Neural crest cell (in vitro differentiated cells): ENCODE data around the gene TMEM79. TPM values are rescaled to one million over a fixed set of nuclear protein-coding genes. Genes with fewer than 3 reads are reported as not detected.

Experiments
- DNase-seq: peaks from one replicate; pipeline ENCODE4 v3.0.0; 2021; ENCODE audit warnings: low read depth, mixed read lengths, low spot score
- H3K27ac Mint-ChIP-seq: one replicate; pipeline ENCODE4 v1.8.0; 2021; ENCODE audit warnings: mild to moderate bottlenecking, mixed read lengths; ENCODE audit not compliant: unreplicated experiment
- H3K27me3 Mint-ChIP-seq: 2 replicates; pipeline ENCODE4 v1.8.0; 2021; ENCODE audit warnings: low read depth, mild to moderate bottlenecking, mixed read lengths
- H3K36me3 Mint-ChIP-seq: 2 replicates; pipeline ENCODE4 v1.8.0; 2021; ENCODE audit warnings: low read depth, mild to moderate bottlenecking, mixed read lengths
- H3K4me1 Mint-ChIP-seq: 2 replicates; pipeline ENCODE4 v1.8.0; 2021; ENCODE audit warnings: mixed read lengths
- H3K4me3 Mint-ChIP-seq: one replicate; pipeline ENCODE4 v1.8.0; 2021; ENCODE audit warnings: mild to moderate bottlenecking, mixed read lengths
- H3K9me3 Mint-ChIP-seq: 2 replicates; pipeline ENCODE4 v1.8.0; 2021; ENCODE audit warnings: mixed read lengths
- total RNA-seq: library from RNA; stranded (reverse); gene quantifications from 2 replicates; pipeline ENCODE4 v1.2.1, GENCODE V29; 2021
- TF ChIP-seq, protein P1 (sequence below): fragments of 200-600 bp; sonication (generic); conservative IDR thresholded peaks from 2 replicates; pipeline ENCODE4 v1.5.0; 2021; ENCODE audit warnings: antibody characterized with exemption, mild to moderate bottlenecking

The TMEM79 gene
- total RNA-seq, 1 donor from 2014 or later = 4.6 TPM

DNA sequence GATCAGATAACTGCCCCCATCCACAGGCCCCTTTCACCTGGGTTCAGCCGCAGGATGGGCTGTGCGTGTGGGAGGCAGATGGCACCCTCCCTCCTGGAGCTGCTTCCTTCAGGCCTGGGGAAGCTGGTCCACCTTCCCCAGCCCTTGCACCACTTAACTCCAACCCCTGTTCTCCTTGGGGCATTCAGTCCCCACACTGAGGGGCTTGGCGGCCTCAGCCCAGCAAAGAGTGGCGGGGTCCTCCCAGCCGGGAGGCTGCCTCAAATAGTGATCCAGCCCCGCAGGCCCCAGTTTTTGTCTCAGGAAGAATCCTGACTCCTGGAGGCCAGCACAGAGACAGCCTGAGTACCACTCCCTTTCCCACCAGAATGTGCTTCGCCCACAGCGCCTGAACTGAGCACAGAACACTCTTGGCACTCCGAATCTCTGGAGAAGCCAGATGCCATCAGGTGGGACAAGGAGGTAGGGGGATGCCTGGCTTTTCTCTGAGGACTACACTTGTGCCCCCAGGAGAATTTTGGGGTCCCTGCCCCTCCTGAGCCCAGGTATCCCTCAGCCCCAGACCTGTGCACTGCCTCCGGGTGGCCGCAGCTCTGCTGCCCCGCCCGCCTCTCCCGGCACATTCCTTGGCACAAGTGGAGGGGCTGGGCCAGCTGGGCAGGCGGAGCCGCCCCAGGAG is 37.2 kb upstream of the TMEM79 start:
- no peak overlapping the region for H3K27ac Mint-ChIP-seq
- H3K4me3 Mint-ChIP-seq = no peak overlapping the region
- H3K27me3 Mint-ChIP-seq = peaks cover 22% of the 10 kb centered on the region
- H3K4me1 Mint-ChIP-seq = peaks cover 25% of the 10 kb centered on the region
- no peak for DNase-seq
- no peaks in the 10 kb centered on the region for H3K9me3 Mint-ChIP-seq
- no peaks in the 10 kb centered on the region for H3K36me3 Mint-ChIP-seq
- TF ChIP-seq, protein P1, sequence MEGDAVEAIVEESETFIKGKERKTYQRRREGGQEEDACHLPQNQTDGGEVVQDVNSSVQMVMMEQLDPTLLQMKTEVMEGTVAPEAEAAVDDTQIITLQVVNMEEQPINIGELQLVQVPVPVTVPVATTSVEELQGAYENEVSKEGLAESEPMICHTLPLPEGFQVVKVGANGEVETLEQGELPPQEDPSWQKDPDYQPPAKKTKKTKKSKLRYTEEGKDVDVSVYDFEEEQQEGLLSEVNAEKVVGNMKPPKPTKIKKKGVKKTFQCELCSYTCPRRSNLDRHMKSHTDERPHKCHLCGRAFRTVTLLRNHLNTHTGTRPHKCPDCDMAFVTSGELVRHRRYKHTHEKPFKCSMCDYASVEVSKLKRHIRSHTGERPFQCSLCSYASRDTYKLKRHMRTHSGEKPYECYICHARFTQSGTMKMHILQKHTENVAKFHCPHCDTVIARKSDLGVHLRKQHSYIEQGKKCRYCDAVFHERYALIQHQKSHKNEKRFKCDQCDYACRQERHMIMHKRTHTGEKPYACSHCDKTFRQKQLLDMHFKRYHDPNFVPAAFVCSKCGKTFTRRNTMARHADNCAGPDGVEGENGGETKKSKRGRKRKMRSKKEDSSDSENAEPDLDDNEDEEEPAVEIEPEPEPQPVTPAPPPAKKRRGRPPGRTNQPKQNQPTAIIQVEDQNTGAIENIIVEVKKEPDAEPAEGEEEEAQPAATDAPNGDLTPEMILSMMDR = no peak

DNA sequence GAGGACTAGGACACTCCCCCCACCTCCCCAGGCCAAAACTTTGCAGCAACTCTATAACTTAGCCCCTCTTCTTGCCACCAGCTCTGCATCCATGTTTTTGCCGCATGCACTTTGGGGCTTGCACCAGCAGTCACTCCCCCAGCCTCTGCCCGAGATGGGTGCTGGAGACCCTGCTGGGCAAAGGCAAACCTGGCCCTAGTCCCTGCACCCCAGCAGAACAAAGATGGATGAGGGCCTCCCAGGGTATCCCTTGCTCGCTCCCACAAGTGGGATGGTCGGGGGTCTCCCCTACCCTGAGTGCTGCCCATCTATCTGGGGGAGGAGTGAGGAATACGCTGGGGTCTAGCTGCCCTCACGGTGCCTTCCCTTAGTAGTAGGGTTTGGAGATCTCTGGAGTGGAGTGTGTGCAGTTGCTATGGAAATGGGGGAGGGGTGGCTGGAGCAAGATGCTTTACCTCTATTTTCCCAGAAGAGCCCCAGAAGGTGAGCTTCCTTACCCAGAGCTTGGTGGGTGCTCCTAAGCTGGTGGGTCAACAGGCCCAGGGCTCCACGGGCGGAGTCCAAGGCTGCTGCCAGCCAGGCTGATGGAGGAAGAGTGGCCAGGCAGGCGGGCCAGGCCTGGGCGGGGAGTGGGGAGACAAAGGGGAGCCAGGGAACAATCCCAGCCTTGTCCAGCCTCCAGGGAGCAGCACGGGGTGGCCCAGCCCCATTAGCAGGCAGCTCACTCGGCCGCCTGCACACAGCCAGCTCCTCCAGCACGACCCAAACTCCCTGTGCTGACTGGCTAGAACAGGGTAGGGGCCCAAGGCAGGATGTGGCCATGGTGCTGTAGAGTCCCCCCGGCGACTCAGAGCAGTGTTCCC is 36.4 kb upstream of the TMEM79 start, which contains the start of gene PAQR6:
Gene PAQR6 (minus strand): TSS at position 597 of the 863 bp plus-strand sequence. CDS start 1,325 bp downstream, outside the sequence.
- no peaks in the 10 kb centered on the region for H3K9me3 Mint-ChIP-seq
- TF ChIP-seq, protein P1 = no peak
- H3K27ac Mint-ChIP-seq = peak within 1 kb of the TSS; percentile 86
- H3K4me1 Mint-ChIP-seq = peaks cover 28% of the 10 kb centered on the region
- DNase-seq = peak; percentile 55
- peak within 1 kb of the TSS; percentile 77 for H3K4me3 Mint-ChIP-seq
- H3K27me3 Mint-ChIP-seq = peaks cover 22% of the 10 kb centered on the region
- H3K36me3 Mint-ChIP-seq = peaks cover 2% of the 10 kb centered on the region

- Mint-ChIP-seq H3K4me1 (peaks cover 28% of the 10 kb centered on the region), H3K27me3 (peaks cover 21% of the 10 kb centered on the region), H3K9me3 (no peaks in the 10 kb centered on the region), H3K27ac (peak overlapping the region; percentile 86), H3K4me3 (peak overlapping the region; percentile 54), H3K36me3 (peaks cover 4% of the 10 kb centered on the region)
- DNase-seq = no peak
- TF ChIP-seq, protein P1 = no peak
Measured at GRCh38 chr1:156248323-156248683, 35.8 kb upstream of the TMEM79 start.

DNA sequence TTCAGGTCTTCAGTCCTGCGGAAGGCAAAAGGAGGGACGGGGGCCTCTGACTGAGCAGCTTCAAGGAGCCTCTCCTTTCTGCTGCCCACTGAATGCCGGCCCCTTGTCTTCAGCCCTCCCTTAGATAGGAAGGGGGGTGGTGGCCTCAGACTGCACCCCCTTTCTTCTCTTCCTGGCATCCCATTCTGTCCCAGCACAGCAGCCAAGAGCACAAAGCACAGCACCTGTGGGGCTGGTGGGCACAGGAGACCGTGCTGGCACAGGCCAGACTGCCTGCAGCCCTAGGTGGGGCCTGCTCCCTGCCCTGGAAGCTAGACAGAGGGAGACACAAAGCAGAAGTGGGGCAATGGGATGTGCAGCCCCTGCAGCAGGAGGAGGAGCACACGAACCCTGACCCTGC is 34.5 kb upstream of the TMEM79 start:
- peak overlapping the region; percentile 72 for H3K4me3 Mint-ChIP-seq
- no peaks in the 10 kb centered on the region for H3K9me3 Mint-ChIP-seq
- DNase-seq = no peak
- peaks cover 16% of the 10 kb centered on the region for H3K27me3 Mint-ChIP-seq
- no peak overlapping the region for H3K27ac Mint-ChIP-seq
- TF ChIP-seq, protein P1 = no peak
- H3K36me3 Mint-ChIP-seq = peaks cover 13% of the 10 kb centered on the region
- H3K4me1 Mint-ChIP-seq = peaks cover 28% of the 10 kb centered on the region

- peaks cover 14% of the 10 kb centered on the region for H3K36me3 Mint-ChIP-seq
- TF ChIP-seq, protein P1 = no peak
- peak overlapping the region; percentile 23 for H3K4me3 Mint-ChIP-seq
Measured at GRCh38 chr1:156251527-156251926, 32.6 kb upstream of the TMEM79 start.

More at GRCh38 chr1:156251527-156251926, 32.6 kb upstream of the TMEM79 start:
- Mint-ChIP-seq H3K27me3 (peaks cover 6% of the 10 kb centered on the region), H3K4me1 (peaks cover 23% of the 10 kb centered on the region), H3K27ac (peak overlapping the region; percentile 81), H3K9me3 (no peaks in the 10 kb centered on the region)
- DNase-seq = no peak
